Fibroblast of pulmonary artery (primary cell): ENCODE measurements around the gene RET.

Experiments
- DNase-seq: peaks from one replicate; pipeline ENCODE4 v3.0.0-alpha.2; 2010; ENCODE audit warnings: low read depth
- H3K4me3 ChIP-seq: replicated peaks from 2 replicates; pipeline ENCODE4 v1.5.1; 2011; ENCODE audit warnings: low read depth, mild to moderate bottlenecking, control low read depth, low read length, moderate library complexity
- CTCF ChIP-seq: IDR thresholded peaks from 2 replicates; pipeline ENCODE4 v1.5.1; 2011; ENCODE audit warnings: mild to moderate bottlenecking, control low read depth, low read length, inconsistent platforms; ENCODE audit errors: missing control alignments

Gene RET

GRCh38 chr10:43128331-43128730 lies 51.5 kb downstream of the RET start:
- H3K4me3 ChIP-seq = no peak overlapping the region
- no peak for TF ChIP-seq CTCF
- no peak for DNase-seq

GRCh38 chr10:43128958-43129706 lies 52.3 kb downstream of the RET start:
- DNase-seq = peak; percentile 95
- H3K4me3 ChIP-seq = no peak overlapping the region
- peak; percentile 6 for TF ChIP-seq CTCF

GRCh38 chr10:43130770-43131171 lies 53.9 kb downstream of the RET start:
- H3K4me3 ChIP-seq = no peak overlapping the region
- DNase-seq = no peak
- TF ChIP-seq CTCF = no peak

- H3K4me3 ChIP-seq = no peak overlapping the region
- no peak for DNase-seq
- no peak for TF ChIP-seq CTCF
Measured at GRCh38 chr10:43131256-43131655, 54.4 kb downstream of the RET start.

GRCh38 chr10:43131906-43132305 lies 55.0 kb downstream of the RET start:
- H3K4me3 ChIP-seq = no peak overlapping the region
- DNase-seq = no peak
- no peak for TF ChIP-seq CTCF

GRCh38 chr10:43132867-43133787 lies 56.3 kb downstream of the RET start:
- H3K4me3 ChIP-seq = no peak overlapping the region
- TF ChIP-seq CTCF = no peak
- DNase-seq = no peak
